ENCODE results near the gene KCNK5.

KCNK5 gene

DNA sequence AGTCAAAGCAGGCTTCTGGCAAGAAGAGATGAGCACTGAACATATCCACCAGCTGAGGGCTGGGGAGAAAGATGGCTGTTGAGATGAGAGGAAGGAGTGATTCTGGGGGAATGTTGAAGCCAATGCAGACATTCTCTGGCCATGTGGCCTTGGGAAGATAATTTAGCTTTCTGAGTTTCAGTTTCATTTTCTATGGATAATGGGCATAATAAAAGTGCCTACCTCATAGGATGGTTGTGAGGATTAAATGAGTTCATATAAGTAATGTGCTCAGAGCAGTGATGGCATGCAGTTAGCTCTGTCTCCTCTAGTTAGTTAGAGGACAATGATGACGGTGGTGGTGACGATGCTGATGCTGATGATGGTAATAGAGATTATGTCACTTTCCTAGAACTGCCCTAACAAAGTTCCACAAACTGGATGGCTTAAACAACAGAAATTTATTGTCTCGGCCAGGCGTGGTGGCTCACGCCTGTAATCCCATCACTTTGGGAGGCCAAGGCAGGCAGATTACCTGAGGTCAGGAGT lies 18.5 kb upstream of the KCNK5 start:
- H3K27me3 ChIP-seq (ENCODE audit: control insufficient read depth, insufficient read depth, low read length), result no peaks in the 10 kb centered on the region
- H3K9me3 ChIP-seq (ENCODE audit: control insufficient read depth, low read length), result no peaks in the 10 kb centered on the region
- no peak overlapping the region for H3K9ac ChIP-seq
- no peak overlapping the region for H3K27ac ChIP-seq
- H3K4me2 ChIP-seq (ENCODE audit: low read length), result no peak overlapping the region
- H3K79me2 ChIP-seq, result no peaks in the 10 kb centered on the region
- no peaks in the 10 kb centered on the region for H3K4me1 ChIP-seq
- H3K36me3 ChIP-seq (ENCODE audit: control insufficient read depth, insufficient read depth, low read length), result no peaks in the 10 kb centered on the region
- no peak overlapping the region for H3K4me3 ChIP-seq (ENCODE audit: low read depth, low read length)
- H2AFZ ChIP-seq, result no peak overlapping the region
- TF ChIP-seq, protein P1, sequence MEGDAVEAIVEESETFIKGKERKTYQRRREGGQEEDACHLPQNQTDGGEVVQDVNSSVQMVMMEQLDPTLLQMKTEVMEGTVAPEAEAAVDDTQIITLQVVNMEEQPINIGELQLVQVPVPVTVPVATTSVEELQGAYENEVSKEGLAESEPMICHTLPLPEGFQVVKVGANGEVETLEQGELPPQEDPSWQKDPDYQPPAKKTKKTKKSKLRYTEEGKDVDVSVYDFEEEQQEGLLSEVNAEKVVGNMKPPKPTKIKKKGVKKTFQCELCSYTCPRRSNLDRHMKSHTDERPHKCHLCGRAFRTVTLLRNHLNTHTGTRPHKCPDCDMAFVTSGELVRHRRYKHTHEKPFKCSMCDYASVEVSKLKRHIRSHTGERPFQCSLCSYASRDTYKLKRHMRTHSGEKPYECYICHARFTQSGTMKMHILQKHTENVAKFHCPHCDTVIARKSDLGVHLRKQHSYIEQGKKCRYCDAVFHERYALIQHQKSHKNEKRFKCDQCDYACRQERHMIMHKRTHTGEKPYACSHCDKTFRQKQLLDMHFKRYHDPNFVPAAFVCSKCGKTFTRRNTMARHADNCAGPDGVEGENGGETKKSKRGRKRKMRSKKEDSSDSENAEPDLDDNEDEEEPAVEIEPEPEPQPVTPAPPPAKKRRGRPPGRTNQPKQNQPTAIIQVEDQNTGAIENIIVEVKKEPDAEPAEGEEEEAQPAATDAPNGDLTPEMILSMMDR (IDR thresholded peaks at IDR 0.05), result no peak

DNA sequence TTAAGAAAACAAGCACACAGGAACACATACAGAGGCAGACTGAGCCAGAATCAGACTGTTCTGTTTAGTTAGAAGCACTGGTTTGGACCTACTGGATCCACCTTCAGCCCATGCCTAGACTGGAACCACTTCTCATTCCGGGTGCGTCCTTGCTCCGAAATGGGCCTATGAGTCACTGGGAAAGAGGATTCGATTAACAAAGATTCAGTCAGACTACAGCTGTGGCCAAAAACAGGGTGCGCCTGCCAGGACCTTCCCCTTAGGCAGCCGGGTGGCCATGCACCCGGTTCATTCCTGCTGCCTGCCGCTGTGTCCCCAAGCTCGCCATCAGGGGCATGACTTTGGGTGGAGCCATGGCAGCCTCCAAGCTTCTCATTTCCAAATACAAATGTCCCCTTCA lies 14.5 kb upstream of the KCNK5 start:
- no peak overlapping the region for H3K9ac ChIP-seq
- no peaks in the 10 kb centered on the region for H3K4me1 ChIP-seq
- H3K4me2 ChIP-seq (ENCODE audit: low read length), result no peak overlapping the region
- no peak overlapping the region for H3K4me3 ChIP-seq (ENCODE audit: low read depth, low read length)
- no peak overlapping the region for H3K27ac ChIP-seq
- no peak overlapping the region for H2AFZ ChIP-seq
- H3K9me3 ChIP-seq (ENCODE audit: control insufficient read depth, low read length), result no peaks in the 10 kb centered on the region
- H3K36me3 ChIP-seq (ENCODE audit: control insufficient read depth, insufficient read depth, low read length), result no peaks in the 10 kb centered on the region
- no peaks in the 10 kb centered on the region for H3K27me3 ChIP-seq (ENCODE audit: control insufficient read depth, insufficient read depth, low read length)
- no peaks in the 10 kb centered on the region for H3K79me2 ChIP-seq
- TF ChIP-seq, protein P1 (IDR thresholded peaks at IDR 0.05), result no peak

DNA sequence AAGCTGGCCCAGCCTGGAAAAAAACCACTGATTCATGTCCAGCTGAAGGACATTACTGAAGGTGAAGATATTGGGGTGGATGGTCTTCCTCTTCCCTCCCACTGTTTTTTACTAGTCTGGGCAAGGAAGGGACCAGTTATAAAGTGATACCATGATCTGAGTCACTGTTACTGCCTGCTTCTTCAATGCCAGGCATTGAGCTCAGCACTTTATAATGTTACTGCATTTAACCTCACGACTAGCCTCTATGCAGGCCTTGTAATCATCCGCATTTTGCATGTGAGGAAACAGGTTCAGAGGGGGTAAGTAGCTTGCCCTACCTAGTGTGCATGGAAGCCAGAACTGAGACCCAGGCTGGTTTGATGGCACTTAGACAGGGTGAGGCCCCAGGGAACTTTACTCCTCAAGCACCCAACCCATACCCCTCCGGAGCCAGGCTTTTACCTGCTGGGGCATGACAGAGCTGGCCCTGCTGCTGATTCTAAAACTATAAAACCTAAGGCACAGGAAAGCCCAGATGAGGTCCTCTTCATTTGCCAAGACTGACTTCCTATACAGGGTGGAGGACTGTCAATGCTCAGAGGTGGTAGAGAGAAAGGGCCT lies 11.0 kb upstream of the KCNK5 start:
- Histone ChIP-seq H3K36me3 (ENCODE audit: control insufficient read depth, insufficient read depth, low read length) (no peaks in the 10 kb centered on the region), H3K9ac (no peak overlapping the region), H3K27me3 (ENCODE audit: control insufficient read depth, insufficient read depth, low read length) (no peaks in the 10 kb centered on the region), H3K4me3 (ENCODE audit: low read depth, low read length) (no peak overlapping the region), H2AFZ (no peak overlapping the region), H3K4me1 (no peaks in the 10 kb centered on the region), H3K27ac (no peak overlapping the region), H3K9me3 (ENCODE audit: control insufficient read depth, low read length) (no peaks in the 10 kb centered on the region), H3K4me2 (ENCODE audit: low read length) (no peak overlapping the region), H3K79me2 (no peaks in the 10 kb centered on the region)
- TF ChIP-seq, protein P1 (IDR thresholded peaks at IDR 0.05), result no peak

- no peaks in the 10 kb centered on the region for H3K36me3 ChIP-seq (ENCODE audit: control insufficient read depth, insufficient read depth, low read length)
- no peak overlapping the region for H3K9ac ChIP-seq
- no peaks in the 10 kb centered on the region for H3K27me3 ChIP-seq (ENCODE audit: control insufficient read depth, insufficient read depth, low read length)
- no peaks in the 10 kb centered on the region for H3K9me3 ChIP-seq (ENCODE audit: control insufficient read depth, low read length)
- H3K4me1 ChIP-seq, result no peaks in the 10 kb centered on the region
- H3K79me2 ChIP-seq, result no peaks in the 10 kb centered on the region
- H3K4me2 ChIP-seq (ENCODE audit: low read length), result no peak overlapping the region
- H3K27ac ChIP-seq, result no peak overlapping the region
- H2AFZ ChIP-seq, result no peak overlapping the region
- no peak overlapping the region for H3K4me3 ChIP-seq (ENCODE audit: low read depth, low read length)
- TF ChIP-seq, protein P1 (IDR thresholded peaks at IDR 0.05), result no peak
Observed at GRCh38 chr6:39239527-39240154, 10.4 kb upstream of the KCNK5 start.

DNA sequence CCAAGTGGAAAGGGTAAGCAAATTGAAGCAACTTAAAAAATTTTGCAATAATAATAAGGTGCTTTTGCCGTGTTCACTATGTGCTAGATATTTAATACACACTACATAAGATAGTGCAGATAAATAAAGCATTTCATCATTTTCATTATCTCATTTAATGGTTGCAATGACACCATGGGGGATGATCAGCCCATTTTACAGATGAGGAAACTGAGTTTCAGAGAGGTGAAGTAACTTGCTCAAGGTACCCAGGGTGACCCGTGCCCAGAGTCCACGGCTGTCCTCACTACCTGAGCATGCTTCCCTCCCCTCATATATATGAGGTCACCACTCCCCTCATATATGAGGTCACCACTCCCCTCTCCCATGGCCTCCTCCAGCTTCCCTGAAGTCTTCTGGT lies 7.5 kb upstream of the KCNK5 start:
- Histone ChIP-seq H3K4me2 (ENCODE audit: low read length) (no peak overlapping the region), H3K79me2 (no peaks in the 10 kb centered on the region), H3K4me3 (ENCODE audit: low read depth, low read length) (no peak overlapping the region), H3K4me1 (no peaks in the 10 kb centered on the region), H3K9me3 (ENCODE audit: control insufficient read depth, low read length) (no peaks in the 10 kb centered on the region), H3K36me3 (ENCODE audit: control insufficient read depth, insufficient read depth, low read length) (no peaks in the 10 kb centered on the region), H2AFZ (no peak overlapping the region), H3K27me3 (ENCODE audit: control insufficient read depth, insufficient read depth, low read length) (no peaks in the 10 kb centered on the region), H3K27ac (no peak overlapping the region), H3K9ac (no peak overlapping the region)
- TF ChIP-seq, protein P1 (IDR thresholded peaks at IDR 0.05), result no peak

Data from parathyroid adenoma (tissue), 2 donors.